ENCODE measurements around the gene STK38L. TPM values are rescaled to one million over a fixed set of nuclear protein-coding genes. Genes with fewer than 3 reads are reported as not detected.

Gene STK38L
- total and polyA plus RNA-seq, 10 donors = 6.4 to 39.8 (median 26.3) TPM

Other genes with a start within 250 kb of the STK38L start
- 10 to 100 TPM; 33.7 to 88.7 (median 52.3) TPM for gene TM7SF3, start 229.9 kb upstream of the STK38L start, total RNA-seq
- 10 to 100 TPM; 12.2 to 18.2 (median 16.2) TPM for gene TM7SF3, start 229.9 kb upstream of the STK38L start, polyA plus RNA-seq
- gene MED21, start 221.7 kb upstream of the STK38L start, total RNA-seq = 10 to 100 TPM; 32.0 to 53.0 (median 41.2) TPM
- gene MED21, start 221.7 kb upstream of the STK38L start, polyA plus RNA-seq = 10 to 100 TPM in 2 of 3 donors, 1 to 10 TPM in 1; 9.8 to 20.5 (median 15.3) TPM
- gene C12orf71, start 161.7 kb upstream of the STK38L start, total RNA-seq = not detected
- not detected for gene C12orf71, start 161.7 kb upstream of the STK38L start, polyA plus RNA-seq
- 1 to 10 TPM; 1.1 to 3.7 (median 2.1) TPM for gene BMAL2, start 88.5 kb downstream of the STK38L start, total RNA-seq
- 1 to 10 TPM in 2 of 3 donors, under 1 TPM in 1; 0.67 to 1.4 (median 1.3) TPM for gene BMAL2, start 88.5 kb downstream of the STK38L start, polyA plus RNA-seq
- under 1 TPM in 1 of 7 donors, not detected in 6; 0.92 TPM for gene SMCO2, start 202.4 kb downstream of the STK38L start, total RNA-seq
- gene SMCO2, start 202.4 kb downstream of the STK38L start, polyA plus RNA-seq = under 1 TPM in 2 of 3 donors, not detected in 1; 0.06 to 0.16 TPM

Data from spleen (tissue), 10 donors.